ENCODE measurements around the gene IFNA8.

DNA sequence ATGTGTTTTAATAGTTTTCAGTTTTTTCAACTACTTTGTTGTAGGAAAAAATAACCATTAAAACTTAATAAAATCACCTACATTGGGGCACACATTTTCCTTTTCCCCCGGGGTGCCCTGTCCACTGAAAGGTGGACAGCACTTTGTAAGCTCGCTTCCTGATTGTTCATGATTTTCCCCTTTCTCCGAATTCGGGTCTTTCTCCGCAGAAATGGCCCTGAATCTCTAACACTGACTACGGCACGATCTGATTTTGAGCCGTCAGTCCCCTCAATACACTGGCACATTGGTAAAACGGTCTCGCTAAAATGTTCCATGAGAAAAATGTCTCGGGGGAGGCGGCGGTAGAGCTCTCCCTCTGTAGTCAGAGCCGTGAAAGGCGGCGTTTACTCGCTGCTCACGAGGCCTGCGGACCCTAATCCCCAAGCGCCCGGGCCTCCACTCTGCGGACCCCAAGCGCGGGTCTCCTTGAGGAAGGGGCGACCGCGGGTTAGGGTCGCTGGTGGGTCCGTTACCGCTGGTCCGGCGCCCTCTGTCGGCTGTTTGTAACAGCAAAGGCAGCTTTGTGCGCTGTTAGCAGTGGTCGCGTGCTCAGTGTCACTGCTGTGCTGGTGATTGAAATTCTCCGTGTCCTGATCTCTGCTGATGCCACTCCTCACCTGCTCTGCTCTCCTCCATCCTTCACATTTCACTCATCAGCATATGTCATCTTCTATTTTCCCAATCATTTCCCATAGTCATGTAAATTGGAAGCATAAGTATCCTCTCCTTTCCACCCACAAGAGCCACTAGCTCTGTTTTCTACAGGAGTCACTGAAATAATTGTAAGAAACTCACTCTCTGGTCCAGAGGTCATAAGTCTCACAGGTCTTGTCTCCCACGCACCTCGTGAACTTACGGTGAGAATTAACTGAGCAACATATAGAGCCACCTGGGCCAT is 12.9 kb upstream of the IFNA8 start:
- TF ChIP-seq, protein P1, sequence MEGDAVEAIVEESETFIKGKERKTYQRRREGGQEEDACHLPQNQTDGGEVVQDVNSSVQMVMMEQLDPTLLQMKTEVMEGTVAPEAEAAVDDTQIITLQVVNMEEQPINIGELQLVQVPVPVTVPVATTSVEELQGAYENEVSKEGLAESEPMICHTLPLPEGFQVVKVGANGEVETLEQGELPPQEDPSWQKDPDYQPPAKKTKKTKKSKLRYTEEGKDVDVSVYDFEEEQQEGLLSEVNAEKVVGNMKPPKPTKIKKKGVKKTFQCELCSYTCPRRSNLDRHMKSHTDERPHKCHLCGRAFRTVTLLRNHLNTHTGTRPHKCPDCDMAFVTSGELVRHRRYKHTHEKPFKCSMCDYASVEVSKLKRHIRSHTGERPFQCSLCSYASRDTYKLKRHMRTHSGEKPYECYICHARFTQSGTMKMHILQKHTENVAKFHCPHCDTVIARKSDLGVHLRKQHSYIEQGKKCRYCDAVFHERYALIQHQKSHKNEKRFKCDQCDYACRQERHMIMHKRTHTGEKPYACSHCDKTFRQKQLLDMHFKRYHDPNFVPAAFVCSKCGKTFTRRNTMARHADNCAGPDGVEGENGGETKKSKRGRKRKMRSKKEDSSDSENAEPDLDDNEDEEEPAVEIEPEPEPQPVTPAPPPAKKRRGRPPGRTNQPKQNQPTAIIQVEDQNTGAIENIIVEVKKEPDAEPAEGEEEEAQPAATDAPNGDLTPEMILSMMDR (IDR thresholded peaks at IDR 0.05; ENCODE audit: insufficient read depth, low read length, poor library complexity, severe bottlenecking), result peak; percentile 73
- no peak for TF ChIP-seq EZH2phosphoT487 (conservative IDR thresholded peaks at IDR 0.05; ENCODE audit: low read length)

Measured in SU-DHL-6 (cell line).